Fibroblast of gingiva (primary cell): ENCODE results near the gene MAN2A1.
A peak's percentile ranks its signal among the peaks of the same experiment; 100 is the strongest.

Source experiments
- DNase-seq: peaks from one replicate; pipeline ENCODE4 v3.0.0-alpha.2; 2011; ENCODE audit warnings: low read depth

Gene MAN2A1

GRCh38 chr5:109682383-109682782 lies 7.3 kb upstream of the MAN2A1 start:
- peak; percentile 3 for DNase-seq

GRCh38 chr5:109685916-109686315 lies 3.8 kb upstream of the MAN2A1 start:
- no peak for DNase-seq

DNA sequence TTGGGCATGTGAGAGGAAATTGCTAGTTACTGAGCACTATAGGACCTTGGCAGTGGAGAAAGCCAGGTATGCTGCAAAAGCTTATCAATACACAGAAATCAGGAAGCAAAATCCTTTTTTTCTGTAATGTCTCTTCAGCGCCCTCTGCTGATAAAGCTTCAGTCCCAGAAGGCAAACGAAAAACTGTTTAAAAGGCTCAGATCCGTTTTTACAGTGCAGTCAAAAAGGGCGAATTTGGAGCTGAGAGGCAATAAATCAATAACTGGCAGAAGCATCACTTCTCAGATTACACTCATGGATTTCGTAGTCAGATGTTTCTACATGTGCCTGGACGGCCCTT lies 1.1 kb upstream of the MAN2A1 start:
- no peak for DNase-seq

GRCh38 chr5:109688970-109689739 lies 572 bp upstream of the MAN2A1 start:
- DNase-seq: peak; percentile 89

GRCh38 chr5:109690242-109690974 lies 681 bp downstream of the MAN2A1 start:
- DNase-seq: peak; percentile 29

DNA sequence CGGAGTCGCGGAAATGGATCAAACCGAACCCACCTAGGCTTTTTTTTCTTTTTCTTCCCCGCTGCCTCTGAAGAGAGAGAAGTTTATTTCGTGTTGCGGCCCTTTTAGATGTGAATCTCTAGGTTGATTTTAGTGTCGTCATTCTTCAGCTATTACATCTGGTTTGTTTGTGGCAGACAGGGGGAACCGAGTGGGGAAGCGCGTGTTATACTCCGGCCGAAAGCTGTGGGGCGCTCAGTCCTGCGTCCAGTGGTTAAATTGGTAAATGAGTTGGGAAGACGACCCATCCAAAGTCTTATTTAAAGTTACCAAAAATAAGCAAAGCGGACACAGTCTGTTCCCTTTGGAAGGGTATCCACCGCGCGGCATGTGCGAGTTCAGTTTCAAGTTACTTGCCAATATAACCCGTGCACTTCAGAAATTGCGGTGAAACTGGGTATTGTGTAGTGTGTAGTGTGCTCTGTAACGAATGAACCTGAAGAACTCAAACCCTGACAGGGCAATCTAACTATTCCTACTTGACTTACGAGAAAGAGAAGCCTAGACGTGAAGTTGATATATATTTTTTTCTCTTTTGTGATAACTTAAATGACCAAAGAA lies 1.3 kb downstream of the MAN2A1 start:
- peak; percentile 85 for DNase-seq

GRCh38 chr5:109691996-109692395 lies 2.3 kb downstream of the MAN2A1 start:
- peak; percentile 57 for DNase-seq

DNA sequence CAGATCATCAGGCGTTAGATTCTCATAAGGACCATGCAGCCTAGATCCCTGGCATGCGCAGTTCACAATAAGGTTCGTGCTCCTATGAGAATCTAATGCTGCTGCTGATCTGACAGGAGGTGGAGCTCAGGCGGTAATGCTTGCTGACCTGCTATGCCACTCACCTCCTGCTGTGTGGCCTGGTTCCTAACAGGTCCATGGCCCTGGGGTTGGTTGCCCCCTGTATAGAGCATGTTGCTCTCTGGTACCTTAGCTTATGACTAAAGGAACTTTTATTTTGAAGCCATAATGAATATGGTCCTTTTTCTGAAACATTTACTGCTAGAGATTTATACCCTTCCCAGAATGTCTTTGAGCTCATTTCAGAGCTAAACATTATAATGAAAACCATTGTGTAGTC lies 3.1 kb downstream of the MAN2A1 start:
- DNase-seq: no peak

DNA sequence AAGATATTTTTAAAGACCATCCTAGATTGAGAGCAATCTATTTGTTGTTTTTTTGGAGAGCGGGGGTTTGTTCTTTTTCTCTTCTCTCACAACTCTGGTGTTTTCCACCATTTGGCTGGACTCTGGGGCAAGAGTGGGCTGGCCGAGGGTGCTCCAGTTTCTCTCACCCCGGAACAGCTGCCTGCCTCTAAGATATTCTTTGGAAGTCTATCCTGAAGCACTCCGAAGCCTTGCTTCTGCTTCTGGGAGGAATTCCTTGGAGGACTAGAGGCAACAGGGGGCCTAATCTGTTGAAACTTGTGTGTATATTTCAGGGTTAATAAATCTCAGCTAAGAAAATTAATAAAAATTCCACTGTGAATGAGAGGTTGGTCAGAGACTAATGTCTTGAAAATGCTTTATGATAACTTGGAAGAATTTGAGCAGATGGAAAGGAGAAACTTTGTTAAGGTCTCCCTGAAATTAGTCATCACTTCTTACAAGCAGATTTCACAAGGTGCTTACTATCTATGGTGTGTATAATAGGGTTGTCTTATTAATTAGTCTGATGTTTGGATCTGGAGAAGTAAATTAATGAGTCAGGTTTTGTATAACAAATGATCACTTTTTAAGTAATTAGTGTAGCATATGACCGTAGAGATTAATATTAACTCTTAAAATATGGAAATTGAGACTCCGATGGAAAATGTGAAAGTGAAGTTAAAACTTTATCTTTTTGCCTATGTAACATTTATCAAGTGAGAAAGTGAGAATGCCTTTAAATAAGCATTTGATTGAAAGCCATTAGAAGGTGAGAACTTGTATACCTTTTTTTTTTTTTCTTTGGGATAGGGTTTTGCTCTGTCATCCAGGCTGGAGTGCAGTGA lies 4.0 kb downstream of the MAN2A1 start:
- DNase-seq: no peak

GRCh38 chr5:109694451-109694891 lies 4.7 kb downstream of the MAN2A1 start:
- DNase-seq: no peak

DNA sequence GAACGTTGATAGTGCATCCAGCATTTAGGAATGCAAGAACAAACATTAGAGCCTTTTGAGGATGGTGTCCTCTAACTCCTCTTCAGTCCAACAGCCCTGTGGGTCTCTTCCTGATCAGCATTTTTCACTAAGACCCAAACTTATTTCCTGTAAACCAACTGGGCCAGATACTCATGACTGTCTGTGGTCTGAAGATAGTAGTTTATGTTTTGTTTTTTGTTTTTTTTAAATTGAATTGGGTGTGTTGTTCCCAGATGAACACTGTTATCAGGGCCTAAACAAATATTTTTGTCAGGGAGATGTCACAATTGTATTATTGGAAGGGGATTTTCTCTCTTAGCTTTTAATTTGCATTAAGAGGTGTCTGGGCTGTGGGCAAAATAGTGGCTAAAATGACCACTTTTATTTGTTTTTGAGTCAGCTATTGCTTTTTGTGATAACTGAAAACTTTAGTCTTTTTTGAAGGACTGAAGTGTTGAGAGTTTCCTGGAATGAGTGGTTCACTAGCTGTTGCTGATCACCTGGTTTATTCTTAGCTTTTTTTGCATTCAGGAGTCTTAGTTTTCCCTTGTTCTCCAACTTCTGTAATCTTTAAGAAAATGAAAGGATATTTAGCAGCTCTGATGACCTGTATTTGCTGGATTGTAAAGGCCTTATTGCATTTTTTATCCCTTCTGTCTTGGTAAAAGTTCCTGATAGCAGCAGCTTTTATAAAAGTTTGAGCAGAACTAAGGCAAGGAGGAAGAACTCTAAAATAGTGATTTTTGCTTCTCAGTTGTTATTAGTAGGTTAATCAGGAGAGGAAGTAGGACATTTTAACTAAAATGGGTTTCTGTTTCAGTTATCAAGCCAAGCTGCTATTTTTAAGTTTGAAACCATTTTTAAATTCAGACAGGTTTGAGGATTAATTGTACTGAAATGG lies 5.5 kb downstream of the MAN2A1 start:
- DNase-seq: no peak

- DNase-seq: no peak
Measured at GRCh38 chr5:109697339-109697738, 7.6 kb downstream of the MAN2A1 start.

DNA sequence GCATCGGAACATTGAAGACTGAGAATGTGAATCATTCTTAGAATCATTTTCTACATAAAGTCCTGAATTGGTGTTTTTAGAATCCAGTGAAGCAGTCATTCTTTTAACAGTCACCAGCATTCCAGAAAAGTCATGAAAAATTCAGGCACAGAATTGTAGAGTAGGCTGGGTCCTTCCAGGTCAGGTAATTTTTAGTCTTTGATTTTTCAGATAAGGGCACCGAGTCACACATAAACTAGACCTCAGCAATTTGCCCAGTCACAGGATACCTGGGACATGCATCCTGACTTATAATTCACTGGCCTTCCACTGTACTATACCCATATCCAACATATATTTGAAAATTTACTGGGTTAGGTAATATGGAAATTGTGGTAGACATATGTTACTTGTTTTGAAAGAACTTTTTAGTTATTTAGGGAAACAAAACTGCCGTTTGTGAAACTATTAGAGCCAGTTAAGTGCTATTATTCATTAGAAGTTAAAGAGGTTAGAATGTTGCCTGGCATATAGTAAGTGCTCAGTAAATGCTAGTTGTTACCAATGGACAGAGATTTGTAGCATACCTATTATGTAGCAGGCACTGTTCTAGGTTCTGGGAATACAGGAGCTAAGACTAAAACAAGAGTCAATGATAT lies 10.9 kb downstream of the MAN2A1 start:
- no peak for DNase-seq

- DNase-seq: no peak
Measured at GRCh38 chr5:109701252-109701651, 11.5 kb downstream of the MAN2A1 start.

GRCh38 chr5:109701792-109702191 lies 12.1 kb downstream of the MAN2A1 start:
- DNase-seq: no peak

DNA sequence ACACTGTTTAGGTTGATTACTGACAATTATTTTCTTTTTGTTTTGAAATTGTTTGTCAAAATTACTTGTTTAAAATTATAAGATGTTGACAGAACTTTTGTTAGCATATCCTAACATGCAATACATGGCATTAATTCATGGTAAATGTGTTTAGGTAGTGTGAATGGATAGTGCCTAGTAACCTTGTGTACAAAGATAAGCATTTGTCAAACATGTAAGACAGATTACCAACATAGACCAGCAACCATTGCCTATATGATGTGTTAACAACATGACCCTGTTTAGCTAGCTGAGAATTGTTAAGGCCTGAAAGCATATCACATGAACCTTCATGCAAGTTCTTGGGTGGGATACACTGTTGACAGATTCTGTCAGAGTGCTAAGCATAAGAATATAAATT lies 13.4 kb downstream of the MAN2A1 start:
- DNase-seq: no peak

DNA sequence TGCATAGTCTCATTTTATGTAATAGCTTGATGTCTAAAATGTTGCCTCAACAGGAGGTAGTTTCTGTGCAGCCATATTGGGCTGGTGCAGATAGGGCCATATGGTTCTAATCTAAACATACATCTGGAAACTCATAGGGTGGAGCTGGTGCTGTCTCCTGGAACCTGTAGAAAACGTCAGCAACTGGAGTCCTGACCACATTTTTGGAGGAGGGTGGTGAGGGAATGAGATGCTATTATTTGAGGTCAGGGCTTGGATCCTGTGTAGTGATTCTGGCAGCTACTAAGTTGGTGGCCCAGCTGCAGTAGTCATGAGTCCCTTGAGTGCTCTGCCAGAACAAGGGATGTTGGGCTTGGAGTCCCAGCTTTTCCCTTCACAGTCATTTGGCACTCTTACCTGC lies 14.1 kb downstream of the MAN2A1 start:
- no peak for DNase-seq

- DNase-seq: no peak
Measured at GRCh38 chr5:109704282-109704952, 14.7 kb downstream of the MAN2A1 start.

DNA sequence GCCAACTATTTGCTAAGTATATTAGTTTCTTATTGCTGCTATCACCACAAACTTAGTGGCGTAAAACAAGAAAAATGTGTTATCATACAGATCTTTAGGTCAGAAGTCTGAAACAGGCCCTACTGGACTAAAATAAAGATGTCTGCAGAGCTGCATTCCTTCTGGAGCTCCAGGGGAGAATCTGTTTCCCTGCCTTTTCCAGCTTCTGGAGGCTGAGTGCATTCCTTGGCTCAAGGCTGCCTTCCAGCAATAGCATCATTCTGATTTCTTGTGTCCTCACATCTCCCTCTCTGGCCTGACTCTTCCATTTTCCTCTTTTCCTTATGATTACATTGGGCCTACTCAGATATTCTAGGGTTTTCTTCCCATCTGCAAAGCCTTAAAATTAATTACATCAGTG lies 15.9 kb downstream of the MAN2A1 start:
- DNase-seq: peak; percentile 59

DNA sequence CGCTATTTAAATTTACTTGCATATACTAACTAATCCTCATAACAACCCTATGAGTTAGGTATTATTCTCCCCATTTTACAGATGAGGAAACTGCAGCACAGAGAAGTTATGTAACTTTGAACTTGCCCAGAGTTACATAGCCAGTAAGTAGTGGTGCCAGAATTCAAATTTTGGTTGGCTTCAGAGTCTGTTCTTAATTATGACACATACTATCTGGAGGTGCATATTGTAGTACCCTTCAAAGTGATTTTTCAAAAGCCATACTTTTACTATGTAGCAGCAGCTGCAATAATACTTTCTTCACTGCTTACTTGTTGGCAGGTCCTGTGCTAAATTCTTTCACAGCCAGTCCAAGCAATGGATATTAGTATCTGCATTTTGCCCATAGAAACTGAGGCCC lies 16.4 kb downstream of the MAN2A1 start:
- DNase-seq: no peak
